Inflammatory macrophage (primary cell): ENCODE data around the gene TBC1D9B.
A peak's percentile ranks its signal among the peaks of the same experiment; 100 is the strongest.

Source experiments
- DNase-seq, 2 donors: peaks; one replicate each; pipeline ENCODE4 v3.0.0-alpha.2; 2020 to 2022

TBC1D9B gene

DNA sequence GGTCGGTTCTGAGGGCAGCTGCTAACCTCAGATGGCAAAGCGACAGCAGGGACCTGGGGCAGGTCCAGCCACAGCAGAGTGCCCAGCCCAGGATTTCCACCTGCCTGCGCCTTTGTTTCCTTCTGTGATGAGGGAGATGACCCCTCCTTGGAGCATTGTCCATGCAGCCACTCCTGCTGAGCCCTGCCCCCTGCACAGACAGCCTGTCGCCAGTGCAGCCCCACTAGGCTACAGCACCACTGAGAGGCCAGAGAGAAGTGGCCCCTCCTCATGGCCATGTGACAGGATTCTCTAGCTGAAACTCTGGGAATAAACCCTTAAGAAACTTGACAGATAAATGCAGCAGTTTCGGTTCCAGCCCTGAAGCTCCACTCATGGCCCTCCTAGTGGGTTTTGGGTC lies 38.6 kb downstream of the TBC1D9B start:
- DNase-seq, result no peak

DNA sequence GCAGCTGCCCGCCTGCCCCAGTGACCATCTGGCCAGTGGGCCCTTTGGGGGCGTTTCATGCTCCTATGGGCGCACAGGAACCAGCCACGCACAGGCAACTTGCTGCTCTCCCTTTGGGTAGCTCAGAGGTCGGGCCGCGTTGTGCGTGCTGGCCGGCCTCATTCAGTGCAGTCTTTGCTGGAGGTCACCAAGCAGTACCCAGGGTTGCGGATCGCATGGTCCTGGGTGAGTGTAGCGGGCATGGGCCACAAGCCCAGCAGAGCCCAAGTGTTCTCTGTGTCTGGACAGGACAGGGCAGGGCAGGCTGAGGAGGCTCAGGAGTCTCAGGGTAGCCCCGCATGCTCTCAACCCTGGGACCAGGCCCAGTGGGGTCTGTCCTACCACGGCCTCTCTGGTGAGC lies 39.2 kb downstream of the TBC1D9B start:
- DNase-seq, result no peak

DNA sequence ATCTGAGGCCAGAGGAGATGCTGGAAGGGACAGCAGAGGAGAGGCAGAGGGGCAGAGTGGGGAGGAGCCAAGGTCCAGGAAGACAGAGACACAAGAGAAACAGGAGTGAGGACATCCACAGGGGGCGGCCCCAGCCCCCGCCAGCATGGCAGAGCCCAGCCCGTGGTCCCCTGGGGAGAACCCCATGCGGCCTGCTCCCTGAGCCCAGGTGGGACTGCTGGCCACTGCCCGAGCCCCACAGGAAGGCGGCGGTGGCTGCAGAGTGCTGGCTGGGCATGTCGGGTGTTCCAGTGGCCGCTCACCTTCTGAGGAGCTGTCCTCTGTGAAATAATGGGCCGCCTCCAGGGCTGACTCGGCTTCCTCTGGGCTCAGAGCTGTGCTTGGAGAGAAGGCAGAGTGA lies 40.2 kb downstream of the TBC1D9B start:
- DNase-seq, result no peak

DNA sequence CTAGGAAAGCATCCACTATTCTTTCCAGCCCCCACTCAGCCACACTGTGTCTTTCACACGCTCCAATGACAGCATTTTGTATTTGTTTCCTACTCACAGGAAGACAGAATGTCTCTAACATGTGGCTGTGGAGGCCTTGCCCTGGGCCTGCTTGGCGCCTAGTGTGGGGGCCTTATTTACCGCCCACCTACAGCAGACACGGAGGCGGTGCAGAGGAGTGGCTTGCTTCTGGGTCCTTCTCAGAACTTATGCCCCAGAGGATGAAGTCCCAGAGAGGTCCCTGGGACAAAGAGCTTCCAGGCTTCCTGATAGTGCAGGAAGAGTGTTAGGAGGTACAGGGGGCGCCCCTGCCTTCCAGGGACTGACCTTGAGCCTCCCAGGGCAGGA lies 40.6 kb downstream of the TBC1D9B start:
- no peak for DNase-seq

DNA sequence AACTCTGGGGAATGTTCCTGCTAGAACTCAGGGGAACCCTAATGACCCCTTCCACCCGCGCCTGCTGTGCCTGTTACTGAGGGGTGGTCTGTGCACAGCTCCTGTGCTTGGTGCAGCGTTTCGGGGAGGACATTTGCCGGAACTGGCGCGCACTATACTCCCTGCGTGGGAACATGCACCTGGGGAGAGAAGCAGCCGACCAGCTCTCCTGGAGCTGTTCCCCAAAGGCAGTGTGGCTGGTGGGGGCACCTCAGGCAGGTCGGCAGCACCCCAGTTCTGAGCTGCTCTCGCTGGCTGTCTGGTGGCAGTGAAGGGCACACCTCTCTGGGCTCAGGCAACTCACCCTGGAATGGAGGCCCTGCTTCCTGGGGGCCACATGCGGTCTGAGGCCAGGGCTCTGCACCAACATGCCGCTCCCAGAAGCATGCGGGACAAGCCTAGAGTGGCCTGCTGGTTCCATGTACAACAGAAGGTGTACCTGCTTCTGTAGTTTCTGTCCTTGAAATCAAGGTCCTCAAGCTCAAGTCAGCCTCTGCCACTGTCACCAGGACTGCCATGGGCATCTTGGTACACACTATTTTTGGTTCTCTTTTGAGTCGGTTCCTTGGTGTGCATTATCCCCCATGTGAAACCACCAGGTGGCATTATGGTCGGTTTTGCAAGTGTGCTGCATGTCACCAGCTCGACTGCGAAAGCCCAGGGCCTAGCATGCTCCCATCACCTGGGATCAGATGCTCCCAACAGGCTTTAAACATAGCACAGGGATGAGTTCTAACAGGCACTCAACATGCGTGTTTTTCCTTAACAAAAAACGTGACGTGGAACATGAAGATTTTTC lies 41.2 kb downstream of the TBC1D9B start:
- DNase-seq, result no peak

DNA sequence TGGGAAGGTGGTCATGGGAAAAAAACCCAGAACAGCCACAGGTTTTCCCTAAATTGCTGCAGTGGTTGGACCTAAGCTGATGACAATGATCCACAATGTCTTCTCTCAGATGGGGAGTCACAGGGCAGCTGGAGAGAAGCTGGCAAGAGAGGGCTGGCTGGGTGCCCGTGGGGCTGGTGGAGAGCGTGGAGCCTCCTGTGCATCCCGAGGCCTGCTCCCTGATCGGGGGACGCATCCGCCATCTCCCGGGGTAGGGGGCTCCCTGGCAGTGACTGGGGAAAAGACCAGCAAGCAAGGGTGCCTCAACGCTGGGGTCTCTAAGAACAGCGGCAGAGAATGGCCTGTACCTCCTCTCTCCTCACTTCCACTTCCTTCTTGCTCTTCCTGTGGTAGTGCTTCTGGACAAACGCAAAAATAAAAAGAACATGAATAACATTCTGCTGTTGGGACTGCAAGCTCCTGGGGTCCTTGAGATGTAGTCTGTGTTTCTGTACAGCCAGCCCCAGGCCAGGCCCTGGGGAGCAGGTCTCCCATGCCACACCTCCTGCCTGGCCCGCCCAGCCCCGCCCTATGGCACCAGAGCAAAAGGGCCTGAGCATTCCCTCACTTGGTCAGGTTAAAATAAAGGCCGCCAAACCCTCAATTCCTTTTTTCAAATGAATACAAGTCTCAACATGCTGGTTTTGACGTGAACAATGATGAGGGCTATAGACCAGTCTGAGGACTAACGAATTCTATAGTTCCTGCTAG lies 42.0 kb downstream of the TBC1D9B start:
- no peak for DNase-seq

DNA sequence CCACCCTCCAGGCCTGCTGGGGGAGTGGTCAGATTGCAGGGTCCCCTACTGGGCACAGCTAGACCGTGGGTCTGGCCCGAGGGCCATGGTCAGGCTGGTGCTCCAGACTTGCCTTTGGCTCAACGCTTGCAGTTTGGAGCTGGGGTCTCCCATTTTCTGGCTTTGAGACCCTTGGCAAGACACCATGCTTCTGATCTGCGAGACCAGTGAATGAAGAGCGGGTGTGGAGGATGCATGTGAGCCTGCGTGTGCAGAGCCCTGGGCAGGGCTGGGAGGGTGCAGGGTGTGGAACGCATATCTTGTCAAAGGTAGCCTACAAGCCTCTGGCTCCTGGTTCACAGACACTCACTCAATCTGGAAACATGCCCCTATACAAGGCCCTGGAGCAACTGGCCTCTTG lies 43.0 kb downstream of the TBC1D9B start:
- no peak for DNase-seq

DNA sequence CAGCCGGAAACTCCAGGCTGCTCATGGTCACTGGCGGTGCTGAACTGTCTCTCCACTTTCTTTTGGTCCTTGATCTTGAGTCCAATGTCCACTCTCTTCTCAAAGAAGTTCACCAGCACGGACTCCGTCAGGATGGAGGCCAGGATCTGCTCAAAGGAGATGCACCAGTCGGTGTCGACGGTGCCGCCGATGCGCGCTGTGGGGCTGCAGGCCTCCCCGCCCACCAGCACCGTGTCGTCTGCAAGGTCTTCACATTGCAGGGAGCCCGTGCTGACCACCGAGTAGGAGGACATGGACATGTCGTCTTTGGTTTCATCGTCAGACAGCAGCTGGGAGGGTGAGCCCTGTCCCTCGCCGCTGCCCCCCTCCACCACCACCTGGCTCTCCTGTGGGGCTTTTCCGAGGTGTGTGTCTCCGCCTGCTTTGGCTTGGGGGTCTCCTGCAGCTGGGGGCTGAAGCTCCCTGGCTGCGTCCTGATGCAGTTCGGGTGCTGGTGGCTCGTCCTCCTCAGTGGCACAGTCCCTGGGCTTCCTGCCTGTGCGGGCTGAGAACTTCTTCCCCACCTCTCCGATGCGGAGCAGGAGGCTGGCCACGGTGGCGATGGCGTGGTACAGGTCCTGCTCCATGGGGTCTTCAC lies 44.1 kb downstream of the TBC1D9B start:
- no peak for DNase-seq

DNA sequence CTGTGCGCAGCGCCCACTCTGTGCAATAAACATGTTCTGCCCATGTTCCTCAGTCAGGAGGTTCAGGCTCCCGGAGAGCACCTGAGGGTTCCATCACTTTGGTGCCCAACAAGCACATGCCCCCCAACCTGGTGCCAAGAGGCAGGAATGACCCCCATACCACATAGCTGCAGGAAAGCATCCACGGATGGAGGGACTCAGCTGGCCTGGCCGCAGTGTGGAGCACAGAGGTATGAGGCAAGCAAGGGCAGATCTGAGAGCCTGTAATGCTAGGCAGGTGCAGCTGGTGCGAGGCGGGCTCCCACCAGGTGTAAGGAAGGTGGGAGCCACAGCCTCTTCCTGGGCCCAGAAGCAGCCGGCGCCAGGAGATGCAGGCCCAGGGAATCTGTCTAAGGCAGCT lies 44.8 kb downstream of the TBC1D9B start:
- no peak for DNase-seq

DNA sequence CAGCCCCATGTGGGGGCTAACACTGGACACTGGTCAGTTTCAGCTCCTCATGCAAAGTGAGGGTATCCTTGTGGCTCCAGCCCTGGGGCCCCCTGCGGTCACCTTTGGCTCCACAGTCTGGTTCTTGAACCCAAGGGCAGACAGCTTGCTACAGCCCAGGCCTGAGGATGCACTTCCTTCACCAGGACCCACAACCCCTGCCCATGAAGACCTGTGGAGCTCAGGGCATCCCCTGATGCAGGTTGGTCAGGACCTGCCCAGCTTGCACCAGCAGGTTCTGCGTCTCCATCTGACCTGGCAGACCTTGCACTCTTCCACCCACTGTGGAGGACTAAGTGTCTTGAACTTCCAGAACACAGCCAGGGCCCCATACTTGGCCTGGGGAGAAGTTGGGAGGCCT lies 45.4 kb downstream of the TBC1D9B start:
- DNase-seq, result no peak

DNA sequence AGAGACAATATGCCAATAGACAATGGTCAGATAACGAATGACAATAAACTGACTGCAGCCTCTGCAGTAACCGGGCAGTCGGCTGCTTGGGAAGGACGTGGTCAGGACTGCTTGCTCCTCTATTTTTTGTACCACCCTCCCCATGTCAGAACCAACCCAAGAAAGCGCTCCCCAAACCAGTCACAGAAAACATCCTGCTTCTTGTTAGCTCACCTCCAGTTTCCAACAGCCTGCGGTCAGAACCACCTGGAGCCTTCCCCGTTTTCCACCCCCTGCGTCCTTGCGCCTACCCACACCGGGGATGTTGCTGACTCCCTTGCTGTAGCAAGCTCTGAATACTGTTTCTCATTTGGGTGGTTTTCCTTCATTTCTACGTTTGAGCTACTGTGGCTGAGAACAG lies 47.4 kb downstream of the TBC1D9B start:
- DNase-seq, result no peak

DNA sequence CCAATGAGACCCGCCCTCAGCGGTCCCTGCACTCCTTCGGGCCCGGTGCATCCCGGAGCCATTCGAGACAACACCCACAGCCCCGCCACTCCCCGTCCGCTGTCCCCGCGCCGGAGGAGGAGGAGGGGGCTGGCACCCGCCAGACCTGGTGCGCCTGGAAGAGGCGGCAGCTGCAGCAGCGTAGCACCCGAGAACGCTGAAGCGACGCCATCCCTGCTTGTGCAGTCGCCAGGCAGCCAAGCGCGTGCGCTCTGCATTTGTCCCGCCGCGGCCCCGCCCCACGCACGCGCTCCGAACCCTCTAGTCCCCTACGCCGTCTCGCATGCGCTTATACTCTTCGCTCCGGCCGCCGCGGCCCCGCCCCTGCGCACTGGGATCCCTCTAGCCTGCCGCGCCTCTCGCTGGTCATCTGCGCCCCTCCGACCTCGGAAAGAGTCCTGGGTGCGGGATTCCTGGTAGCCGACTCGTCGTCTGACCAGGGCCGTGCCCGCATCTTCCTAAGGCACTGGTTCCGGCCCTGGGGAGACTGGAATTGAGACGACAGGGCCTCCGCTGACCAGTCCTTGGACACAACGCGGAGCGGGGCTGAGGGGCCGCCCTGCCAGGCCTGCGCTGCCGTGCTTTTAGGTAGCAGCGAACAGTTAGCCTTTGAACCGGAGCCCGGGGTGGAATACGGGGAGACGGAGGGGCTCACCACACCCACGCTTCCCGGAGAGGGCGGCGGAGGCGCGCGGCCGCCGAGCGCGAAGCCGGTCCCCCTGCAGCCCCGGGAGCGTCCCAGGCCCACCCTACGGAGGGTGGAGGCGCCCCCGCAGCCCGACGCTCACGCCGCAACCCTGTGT lies 48.9 kb downstream of the TBC1D9B start, which contains the start of gene MRNIP:
TSS of gene MRNIP (minus strand) at position 232 of the 842 bp plus-strand sequence. CDS start at position 211, 21 bp downstream.
- peak; percentile 93 to 95 for DNase-seq

DNA sequence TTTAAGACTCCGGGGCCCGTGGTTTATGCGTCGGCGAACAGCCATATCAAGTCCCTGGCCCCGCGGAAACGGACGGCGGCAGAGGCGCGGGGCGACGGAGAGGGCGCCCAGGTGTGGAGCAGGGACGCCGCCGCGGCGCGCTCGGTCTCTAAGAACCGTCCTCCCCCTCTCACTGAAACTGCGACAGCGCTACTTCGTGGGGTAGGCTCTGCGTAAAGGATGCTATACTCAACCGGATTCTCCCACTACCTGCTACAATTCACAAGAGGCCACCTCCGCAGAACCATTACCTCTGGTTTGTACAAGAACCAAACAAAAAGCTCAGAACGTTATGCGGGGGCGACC lies 49.5 kb downstream of the TBC1D9B start:
- no peak for DNase-seq

DNA sequence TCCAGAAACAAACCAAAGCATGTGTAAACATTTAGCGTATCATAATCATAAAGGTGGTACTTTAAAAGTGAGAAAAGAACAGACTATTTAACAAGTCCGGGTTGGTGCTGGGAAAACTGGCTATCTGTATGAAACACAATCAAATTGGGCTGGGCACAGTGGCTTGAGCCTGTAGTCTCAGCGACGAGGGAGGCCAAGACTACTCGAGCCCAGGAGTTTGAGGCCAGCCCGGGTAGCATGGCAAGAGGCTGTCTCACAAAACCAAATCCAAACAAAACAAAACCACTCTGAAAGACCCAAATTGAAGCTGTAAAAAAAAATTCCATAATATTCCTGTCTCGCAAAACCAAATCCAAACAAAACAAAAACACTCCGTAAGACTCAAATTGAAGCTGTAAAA lies 53.3 kb downstream of the TBC1D9B start:
- no peak for DNase-seq

DNA sequence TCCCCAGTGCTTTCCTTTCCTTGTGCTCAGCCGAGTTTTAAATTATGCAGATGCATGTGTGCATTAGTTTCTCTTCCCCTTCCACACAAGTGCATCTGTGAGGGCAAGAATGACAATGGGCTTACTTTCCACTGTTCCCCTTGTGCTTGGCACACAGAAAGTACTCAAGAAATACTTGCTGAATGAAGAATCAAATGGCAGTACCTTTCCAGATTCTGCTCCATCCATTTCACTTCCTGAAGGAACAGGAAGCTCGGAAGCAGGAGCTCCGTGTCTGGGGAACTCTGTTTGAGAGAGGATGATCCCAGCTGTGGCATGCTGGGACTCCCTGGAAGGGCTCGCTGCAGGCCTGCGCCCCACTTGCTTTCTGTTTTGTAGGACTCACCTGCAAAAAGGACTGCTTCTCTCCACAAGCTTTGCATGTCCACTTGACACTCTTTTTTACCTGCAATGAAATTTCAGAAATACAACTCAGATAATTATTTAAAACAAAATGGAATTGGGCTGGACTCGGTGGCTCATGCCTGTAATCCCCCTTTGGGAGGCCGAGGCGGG lies 54.6 kb downstream of the TBC1D9B start:
- peak; percentile 27 to 32 for DNase-seq

DNA sequence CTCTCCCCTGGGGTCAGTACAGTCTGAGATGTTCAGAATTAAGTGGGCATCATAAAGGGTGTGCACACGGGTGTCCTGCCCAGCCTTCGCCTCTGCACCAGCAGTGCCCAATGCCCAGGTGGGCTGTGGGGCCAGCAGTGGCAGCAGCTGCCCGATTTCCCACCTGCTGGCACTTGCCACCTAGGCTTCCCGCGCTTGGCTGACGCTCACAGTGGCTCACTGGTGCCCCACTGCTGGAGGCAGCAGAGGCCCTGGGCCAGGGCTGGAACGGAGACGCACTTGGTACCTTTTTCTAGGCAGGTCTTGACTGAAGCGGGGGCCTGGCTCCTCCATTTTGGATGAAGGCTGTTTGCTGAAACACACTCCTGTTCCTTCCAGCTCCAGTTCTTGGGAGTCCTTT lies 66.1 kb downstream of the TBC1D9B start:
- no peak for DNase-seq

DNA sequence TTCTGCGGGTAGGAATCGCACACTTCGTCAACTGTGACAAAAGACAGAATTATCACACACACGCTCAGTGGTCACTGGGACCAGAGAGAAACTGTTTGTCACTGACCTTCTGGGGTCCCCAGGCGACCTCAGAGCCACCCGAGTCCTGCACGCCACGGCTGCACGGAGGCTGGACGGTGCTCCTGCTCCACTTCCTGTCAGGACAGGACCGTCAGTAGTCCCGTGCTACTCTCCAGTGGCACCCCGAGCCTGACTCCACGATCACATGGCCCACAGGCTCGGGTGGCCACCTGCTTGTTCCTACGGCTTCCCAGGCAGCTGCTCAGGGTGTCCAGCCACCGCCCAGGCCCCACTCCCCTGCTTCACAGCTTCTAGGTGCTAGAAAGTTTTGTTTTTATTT lies 66.9 kb downstream of the TBC1D9B start:
- DNase-seq, result no peak

DNA sequence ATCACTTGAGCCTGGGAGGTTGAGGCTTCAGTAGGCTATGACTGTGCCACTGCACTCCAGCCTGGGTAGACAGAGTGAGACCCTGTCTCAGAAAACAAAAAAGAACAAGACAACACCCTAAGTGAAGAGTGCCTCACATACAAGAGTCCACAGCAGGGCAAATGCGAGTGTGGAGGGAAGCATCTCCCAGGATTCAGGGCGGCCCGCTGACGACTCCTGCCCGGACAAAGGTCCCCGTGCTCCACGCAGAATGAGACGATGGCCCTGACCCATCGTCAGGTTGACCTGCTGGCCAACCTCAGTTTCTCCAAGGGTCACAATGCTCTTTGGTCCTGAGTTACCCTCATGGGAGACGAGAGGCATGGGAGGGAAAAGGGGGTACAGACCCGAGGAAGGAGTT lies 67.4 kb downstream of the TBC1D9B start:
- no peak for DNase-seq

DNA sequence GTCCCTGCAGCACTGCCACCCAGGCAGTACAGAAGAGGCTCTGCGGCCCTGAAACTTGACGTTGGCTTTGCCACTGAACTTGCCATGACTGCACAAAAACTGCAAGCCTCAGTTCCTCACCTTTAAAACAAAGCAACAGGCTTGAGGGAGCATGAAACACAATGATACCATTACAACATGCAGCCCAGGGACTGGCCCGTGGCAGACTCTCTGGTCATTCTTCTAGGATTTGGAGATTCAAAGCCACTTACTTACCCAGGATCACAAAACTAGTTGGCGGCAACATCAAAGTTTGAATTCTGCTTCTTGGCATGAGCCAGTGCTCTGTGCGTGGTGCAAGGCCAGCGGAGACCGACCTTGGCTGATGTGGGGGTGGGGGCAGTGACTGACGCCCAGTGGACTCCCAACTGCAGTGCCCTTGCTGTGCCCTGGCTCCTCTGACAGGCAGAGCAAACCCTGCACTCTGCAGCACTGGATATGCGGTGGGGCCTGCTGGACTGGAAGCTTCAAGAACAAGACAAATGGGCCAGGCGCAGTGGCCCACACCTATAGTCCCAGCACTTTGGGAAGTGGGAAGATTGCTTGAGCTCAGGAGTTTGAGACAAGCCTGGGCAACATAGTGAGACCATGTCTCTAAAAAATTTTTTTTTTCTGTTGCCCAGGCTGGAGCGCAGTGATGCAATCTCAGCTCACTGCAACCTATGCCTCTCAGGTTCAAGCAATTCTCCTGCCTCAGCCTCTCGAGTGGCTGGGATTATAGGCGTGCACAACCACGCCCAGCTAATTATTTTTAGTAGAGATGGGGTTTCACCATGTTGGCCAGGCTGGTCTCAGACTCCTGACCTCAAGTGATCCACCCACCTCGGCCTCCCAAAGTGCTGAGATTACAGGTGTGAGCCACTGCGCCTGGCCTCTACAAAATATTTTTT lies 68.1 kb downstream of the TBC1D9B start:
- DNase-seq, result no peak

DNA sequence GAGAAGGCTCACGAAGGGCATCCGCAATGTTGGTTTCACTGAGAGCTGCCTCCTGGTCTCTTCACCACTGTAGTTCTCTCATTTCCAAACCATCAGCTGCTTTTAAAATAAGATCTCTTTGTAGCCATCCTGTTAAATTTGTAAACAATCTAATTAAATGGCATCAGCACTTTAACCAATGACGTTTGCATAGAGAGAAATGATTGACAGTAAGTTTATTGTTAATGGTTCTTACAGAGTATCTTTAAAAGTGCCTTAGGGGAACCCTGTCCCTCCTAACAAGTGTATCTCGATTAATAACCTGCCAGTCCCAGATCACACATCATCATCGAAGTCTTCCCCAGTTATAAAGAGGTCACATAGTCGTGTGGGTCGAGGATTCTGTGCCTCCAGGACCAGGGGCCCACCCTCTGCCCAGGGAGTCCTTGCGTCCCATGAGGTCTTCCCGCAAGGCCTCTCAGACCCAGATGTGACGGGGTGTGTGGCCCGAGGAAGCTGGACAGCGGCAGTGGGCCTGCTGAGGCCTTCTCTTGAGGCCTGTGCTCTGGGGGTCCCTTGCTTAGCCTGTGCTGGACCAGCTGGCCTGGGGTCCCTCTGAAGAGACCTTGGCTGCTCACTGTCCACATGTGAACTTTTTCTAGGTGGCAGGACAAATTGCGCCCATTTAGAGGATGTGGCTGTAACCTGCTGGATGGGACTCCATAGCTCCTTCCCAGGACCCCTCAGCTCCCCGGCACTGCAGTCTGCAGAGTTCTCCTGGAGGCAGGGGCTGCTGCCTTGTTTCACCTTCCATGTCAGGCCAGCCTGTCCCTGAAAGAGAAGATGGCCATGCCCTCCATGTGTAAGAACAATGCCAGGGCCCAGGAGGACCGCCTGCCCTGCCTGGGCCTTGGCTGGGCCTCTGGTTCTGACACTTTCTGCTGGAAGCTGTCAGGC lies 70.4 kb downstream of the TBC1D9B start:
- no peak for DNase-seq
